Uterus (tissue), 4 donors: ENCODE measurements around the gene STAC3. TPM values are rescaled to one million over a fixed set of nuclear protein-coding genes. Genes with fewer than 3 reads are reported as not detected.

Source experiments
- DNase-seq, 2 donors: peaks; one replicate each; pipeline ENCODE4 v3.0.0-alpha.2; 2019 to 2020
- H3K27ac ChIP-seq, 2 donors: fragments of 200-600 bp; sonication (generic); 1 replicate in 1 of 2; 2 replicates in 1 of 2; pipeline ENCODE4 v1.5.1; 2016 to 2018
- H3K27me3 ChIP-seq, 2 donors: fragments of 200-600 bp; sonication (generic); one replicate each; pipeline ENCODE4 v1.5.1; 2018 to 2019; ENCODE audit warnings: control low read depth in 1 of 2
- H3K36me3 ChIP-seq, 2 donors: fragments of 200-600 bp; sonication (generic); one replicate each; pipeline ENCODE4 v1.5.1; 2019; ENCODE audit warnings: control low read depth in 1 of 2
- H3K4me1 ChIP-seq, 2 donors: fragments of 200-600 bp; sonication (generic); one replicate each; pipeline ENCODE4 v1.5.1; 2018 to 2019; ENCODE audit warnings: control low read depth in 1 of 2
- H3K4me3 ChIP-seq, 2 donors: fragments of 200-600 bp; sonication (generic); 1 replicate in 1 of 2; 2 replicates in 1 of 2; pipeline ENCODE4 v1.5.1; 2018 to 2019; ENCODE audit warnings: mild to moderate bottlenecking in 1 of 2
- H3K9me3 ChIP-seq, 2 donors: fragments of 200-600 bp; sonication (generic); one replicate each; pipeline ENCODE4 v1.5.1; 2019; ENCODE audit warnings: control low read depth in 1 of 2
- CTCF ChIP-seq, 4 experiments: fragments of 200-600 bp in 2 of 4; fragments of 450-650 bp in 2 of 4; sonication (generic) in 2 of 4; IDR thresholded peaks; one replicate each; pipeline ENCODE4 v1.5.1; 2016 to 2019; ENCODE audit warnings: antibody characterized with exemption in 4 of 4, mild to moderate bottlenecking in 2 of 4, moderate library complexity in 1 of 4
- POLR2A ChIP-seq, 2 donors: fragments of 450-650 bp; IDR thresholded peaks; one replicate each; pipeline ENCODE4 v1.6.1; 2016; ENCODE audit warnings: antibody characterized with exemption in 2 of 2, mild to moderate bottlenecking in 1 of 2, moderate library complexity in 1 of 2
- intact Hi-C: fragments of 100-400 bp; cut with DNase I; formaldehyde crosslinking; loops from one replicate; pipeline ENCODE4 v1.15.1; 2023; ENCODE audit warnings: low total_unique reads
- total RNA-seq, 4 donors: library from RNA; depleted of rRNA in 3 of 4; stranded (reverse); fragments of >200 nt in 3 of 4; gene quantifications; one replicate each; pipeline versions ENCODE4 v1.1.0 to v1.2.4, GENCODE V29; 2014 to 2023
- donor health status: DM: yes; HTN: yes; CAD: no.

Gene STAC3
- total RNA-seq, 4 donors from 2014 or later: 1.0 to 2.8 TPM; not detected in 2

- H3K9me3 ChIP-seq: no peaks in the 10 kb centered on the region
Observed at GRCh38 chr12:57250541-57250940, 446 bp downstream of the STAC3 start.

GRCh38 chr12:57248934-57249742 lies 1.8 kb downstream of the STAC3 start:
- intact Hi-C loops: no loop called here
- Histone ChIP-seq H3K27ac (no peak overlapping the region), H3K27me3 (no peaks in the 10 kb centered on the region), H3K9me3 (no peaks in the 10 kb centered on the region), H3K4me3 (no peak overlapping the region), H3K36me3 (no peaks in the 10 kb centered on the region), H3K4me1 (no peaks in the 10 kb centered on the region)
- no peak for DNase-seq
- TF ChIP-seq POLR2A (IDR thresholded peaks at IDR 0.05) (no peak), CTCF (IDR thresholded peaks at IDR 0.05) (no peak)

More at GRCh38 chr12:57250541-57250940, 446 bp downstream of the STAC3 start:
- no peak for TF ChIP-seq POLR2A (IDR thresholded peaks at IDR 0.05)
- TF ChIP-seq CTCF (IDR thresholded peaks at IDR 0.05): no peak
- Histone ChIP-seq H3K36me3 (no peaks in the 10 kb centered on the region), H3K27ac (no peak overlapping the region), H3K4me1 (no peaks in the 10 kb centered on the region), H3K4me3 (no peak overlapping the region), H3K27me3 (no peaks in the 10 kb centered on the region)
- intact Hi-C loops: no loop called here
- no peak for DNase-seq

- H3K27ac ChIP-seq: no peak overlapping the region
- no peak overlapping the region for H3K4me3 ChIP-seq
- no peak for DNase-seq
- intact Hi-C loops: no loop called here
- H3K27me3 ChIP-seq: peaks cover 14 to 16% of the 10 kb centered on the region in 2 donors
- TF ChIP-seq POLR2A (IDR thresholded peaks at IDR 0.05) (no peak), CTCF (IDR thresholded peaks at IDR 0.05) (no peak)
- no peaks in the 10 kb centered on the region for H3K36me3 ChIP-seq
- H3K4me1 ChIP-seq: peaks cover 0 to 12% of the 10 kb centered on the region in 2 donors
- no peaks in the 10 kb centered on the region for H3K9me3 ChIP-seq
Observed at GRCh38 chr12:57247041-57247440, 3.9 kb downstream of the STAC3 start.

GRCh38 chr12:57244312-57244696 lies 6.7 kb downstream of the STAC3 start:
- TF ChIP-seq POLR2A (IDR thresholded peaks at IDR 0.05) (no peak), CTCF (IDR thresholded peaks at IDR 0.05) (no peak)
- no peak overlapping the region for H3K27ac ChIP-seq
- H3K27me3 ChIP-seq: peaks cover 36 to 37% of the 10 kb centered on the region in 2 donors
- H3K4me3 ChIP-seq: no peak overlapping the region
- peaks cover 0 to 25% of the 10 kb centered on the region in 2 donors for H3K4me1 ChIP-seq
- intact Hi-C loops: no loop called here
- no peaks in the 10 kb centered on the region for H3K36me3 ChIP-seq
- no peak for DNase-seq
- no peaks in the 10 kb centered on the region for H3K9me3 ChIP-seq

- Histone ChIP-seq H3K4me3 (peak overlapping the region in 1 of 2 donors; percentile 7), H3K27me3 (peaks cover 36 to 37% of the 10 kb centered on the region in 2 donors), H3K9me3 (no peaks in the 10 kb centered on the region), H3K36me3 (no peaks in the 10 kb centered on the region), H3K4me1 (peaks cover 0 to 27% of the 10 kb centered on the region in 2 donors), H3K27ac (no peak overlapping the region)
- intact Hi-C loops: no loop called here
- peak; percentile 65 to 68 for DNase-seq
- TF ChIP-seq CTCF (IDR thresholded peaks at IDR 0.05): peak; percentile 50 to 72 (median 68)
- TF ChIP-seq POLR2A (IDR thresholded peaks at IDR 0.05): no peak
Observed at GRCh38 chr12:57243521-57244311, 7.3 kb downstream of the STAC3 start.
